Mucosa of descending colon (tissue), 3 donors: ENCODE results near the gene DUSP5. TPM values are rescaled to one million over a fixed set of nuclear protein-coding genes. Genes with fewer than 3 reads are reported as not detected.

Source experiments
- ATAC-seq: fragments of 200-7000 bp; cut with Tn5 transposase; one replicate; pipeline ENCODE4 v1.9.1; 2020; ENCODE audit warnings: mild to moderate bottlenecking, moderate library complexity
- DNase-seq, 3 donors: peaks; one replicate each; pipeline ENCODE4 v3.0.0-alpha.2; 2020
- H3K36me3 ChIP-seq: fragments of 200-600 bp; one replicate; pipeline ENCODE4 v1.8.0; 2021; ENCODE audit warnings: low read depth, mild to moderate bottlenecking
- H3K4me1 ChIP-seq: fragments of 200-600 bp; one replicate; pipeline ENCODE4 v1.8.0; 2021; ENCODE audit warnings: low read depth, mild to moderate bottlenecking
- H3K4me3 ChIP-seq: fragments of 200-600 bp; one replicate; pipeline ENCODE4 v1.8.0; 2021; ENCODE audit warnings: mild to moderate bottlenecking
- H3K9me3 ChIP-seq: fragments of 200-600 bp; one replicate; pipeline ENCODE4 v1.8.0; 2021; ENCODE audit warnings: mild to moderate bottlenecking
- intact Hi-C, 2 donors: fragments of 100-400 bp; cut with DNase I in 1 of 2; cut with micrococcal nuclease in 1 of 2; formaldehyde crosslinking; loops; one replicate each; pipeline versions ENCODE4 v1.11.0 to v1.11.1; 2022; cut with DNase I, micrococcal nuclease
- total RNA-seq, 3 donors: library from RNA; stranded (reverse); fragmentation: NEBNext Ultra II Directional in 2 of 3; extraction: Animal tissue kit (Norgen Biotek cat#: 25700) in 2 of 3; gene quantifications; one replicate each; pipeline versions ENCODE4 v1.2.1 to v1.2.4, GENCODE V29; 2021 to 2023
- TF ChIP-seq, protein P1 (sequence below): fragments of 200-600 bp; IDR thresholded peaks from one replicate; pipeline ENCODE4 v1.8.0; 2022; ENCODE audit warnings: antibody characterized with exemption, mild to moderate bottlenecking
- donor health status: DM: no; HTN: no; CAD: no; lungs with moderate emphysema.
- donor health status: DM: no; HTN: no; CAD: no.
- donor health status: DM: no; HTN: yes; CAD: no.

DUSP5 gene
- total RNA-seq, 3 donors from 2014 or later, result 21.5 to 40.1 (median 23.9) TPM

- ATAC-seq, result no peak
- H3K4me3 ChIP-seq, result no peak overlapping the region
- H3K36me3 ChIP-seq, result no peaks in the 10 kb centered on the region
- no peaks in the 10 kb centered on the region for H3K9me3 ChIP-seq
- no peaks in the 10 kb centered on the region for H3K4me1 ChIP-seq
- intact Hi-C loops, result no loop called here
- TF ChIP-seq, protein P1, sequence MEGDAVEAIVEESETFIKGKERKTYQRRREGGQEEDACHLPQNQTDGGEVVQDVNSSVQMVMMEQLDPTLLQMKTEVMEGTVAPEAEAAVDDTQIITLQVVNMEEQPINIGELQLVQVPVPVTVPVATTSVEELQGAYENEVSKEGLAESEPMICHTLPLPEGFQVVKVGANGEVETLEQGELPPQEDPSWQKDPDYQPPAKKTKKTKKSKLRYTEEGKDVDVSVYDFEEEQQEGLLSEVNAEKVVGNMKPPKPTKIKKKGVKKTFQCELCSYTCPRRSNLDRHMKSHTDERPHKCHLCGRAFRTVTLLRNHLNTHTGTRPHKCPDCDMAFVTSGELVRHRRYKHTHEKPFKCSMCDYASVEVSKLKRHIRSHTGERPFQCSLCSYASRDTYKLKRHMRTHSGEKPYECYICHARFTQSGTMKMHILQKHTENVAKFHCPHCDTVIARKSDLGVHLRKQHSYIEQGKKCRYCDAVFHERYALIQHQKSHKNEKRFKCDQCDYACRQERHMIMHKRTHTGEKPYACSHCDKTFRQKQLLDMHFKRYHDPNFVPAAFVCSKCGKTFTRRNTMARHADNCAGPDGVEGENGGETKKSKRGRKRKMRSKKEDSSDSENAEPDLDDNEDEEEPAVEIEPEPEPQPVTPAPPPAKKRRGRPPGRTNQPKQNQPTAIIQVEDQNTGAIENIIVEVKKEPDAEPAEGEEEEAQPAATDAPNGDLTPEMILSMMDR, result no peak
- DNase-seq, result no peak
Measured at GRCh38 chr10:110516815-110517492, 19.2 kb downstream of the DUSP5 start.

DNA sequence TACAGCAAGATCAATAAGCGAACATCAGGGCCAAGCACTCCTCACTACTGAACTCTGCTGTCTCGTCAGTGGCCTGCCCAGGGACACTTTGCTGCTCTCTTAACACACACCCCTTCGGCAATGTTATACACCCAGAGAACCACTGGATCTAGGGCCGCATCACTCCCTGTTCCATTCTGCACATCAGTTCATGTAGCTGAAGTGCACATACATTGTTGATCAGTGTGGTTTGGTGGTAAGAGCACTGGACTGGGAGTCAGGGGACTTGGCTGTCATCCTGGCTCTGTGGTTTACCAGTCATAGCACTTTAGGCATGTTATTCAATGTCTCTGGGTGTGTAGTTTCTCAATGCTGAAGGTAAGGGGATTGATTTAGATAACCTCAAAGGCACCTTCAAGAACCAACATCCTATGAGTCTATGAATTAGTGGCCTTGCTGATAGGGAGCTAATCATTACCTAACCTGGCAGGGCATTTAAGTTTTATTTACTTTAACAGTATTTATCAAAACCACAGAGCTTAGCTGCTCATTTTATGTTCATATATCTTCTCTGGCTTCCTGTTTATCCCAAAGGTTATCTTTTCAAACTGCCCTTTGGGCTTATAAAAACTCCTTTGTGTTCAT is 24.8 kb downstream of the DUSP5 start:
- ATAC-seq (peak; percentile 60), DNase-seq (no peak)
- intact Hi-C loops, result no loop called here
- Histone ChIP-seq H3K4me3 (no peak overlapping the region), H3K4me1 (no peaks in the 10 kb centered on the region), H3K9me3 (no peaks in the 10 kb centered on the region), H3K36me3 (no peaks in the 10 kb centered on the region)
- TF ChIP-seq, protein P1, result no peak

- intact Hi-C loops, result no loop called here
- TF ChIP-seq, protein P1, result no peak
- Histone ChIP-seq H3K4me3 (no peak overlapping the region), H3K4me1 (no peaks in the 10 kb centered on the region), H3K36me3 (no peaks in the 10 kb centered on the region), H3K9me3 (no peaks in the 10 kb centered on the region)
- ATAC-seq, result no peak
- DNase-seq, result no peak
Measured at GRCh38 chr10:110523736-110524135, 26.0 kb downstream of the DUSP5 start.

DNA sequence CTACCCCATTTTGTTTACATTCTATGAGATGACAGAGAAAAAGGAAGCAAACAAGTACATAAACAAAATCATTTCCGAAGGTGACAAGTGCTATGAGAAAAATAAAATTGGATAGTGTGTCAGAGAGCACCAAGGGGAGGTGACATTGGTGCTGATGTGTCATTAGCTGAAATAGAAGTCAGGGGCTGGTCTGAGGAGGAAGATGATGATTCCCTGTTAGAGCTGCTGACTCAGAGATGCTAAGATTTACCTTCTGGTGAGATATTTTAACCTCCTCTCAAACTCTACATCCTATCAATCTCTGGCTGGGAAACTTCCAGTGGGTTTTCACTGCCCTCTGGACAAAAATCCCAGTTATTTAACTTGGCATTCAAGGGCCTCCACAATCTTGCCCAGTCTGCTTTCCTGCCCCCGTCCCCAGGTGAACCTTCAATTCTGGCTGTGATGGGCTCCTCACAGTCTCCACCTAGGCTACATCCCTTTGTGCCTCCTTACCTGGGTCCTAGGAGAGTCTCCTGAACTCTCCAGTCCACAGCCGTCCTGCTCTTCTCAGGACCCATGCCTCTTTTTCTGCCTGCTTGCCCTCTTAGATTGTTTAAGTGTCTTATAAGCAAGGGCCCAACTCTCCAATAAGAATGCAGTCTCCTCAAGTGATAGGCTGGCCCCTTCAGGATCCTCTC is 26.6 kb downstream of the DUSP5 start:
- TF ChIP-seq, protein P1, result no peak
- Histone ChIP-seq H3K36me3 (no peaks in the 10 kb centered on the region), H3K4me1 (no peaks in the 10 kb centered on the region), H3K9me3 (no peaks in the 10 kb centered on the region), H3K4me3 (no peak overlapping the region)
- DNase-seq (no peak), ATAC-seq (no peak)
- intact Hi-C loops, result no loop called here

- no peak overlapping the region for H3K4me3 ChIP-seq
- ATAC-seq, result no peak
- no peaks in the 10 kb centered on the region for H3K36me3 ChIP-seq
- no peak for DNase-seq
- H3K4me1 ChIP-seq, result no peaks in the 10 kb centered on the region
- no peaks in the 10 kb centered on the region for H3K9me3 ChIP-seq
- TF ChIP-seq, protein P1, result no peak
- intact Hi-C loops, result no loop called here
Measured at GRCh38 chr10:110524859-110525232, 27.1 kb downstream of the DUSP5 start.
